GM08714 (cell line): Measurements from ENCODE around the gene AIFM3.

ENCODE experiments used
- H3K4me3 ChIP-seq: fragments of 200-500 bp; sonication (Bioruptor generic); 2 replicates; pipeline ENCODE4 v1.5.1; 2014; ENCODE audit warnings: mild to moderate bottlenecking, low read length, inconsistent platforms
- ZNF274 ChIP-seq: IDR thresholded peaks from 2 replicates; pipeline ENCODE4 v1.6.1; 2012; ENCODE audit warnings: mild to moderate bottlenecking, low read depth, low read length

The AIFM3 gene

DNA sequence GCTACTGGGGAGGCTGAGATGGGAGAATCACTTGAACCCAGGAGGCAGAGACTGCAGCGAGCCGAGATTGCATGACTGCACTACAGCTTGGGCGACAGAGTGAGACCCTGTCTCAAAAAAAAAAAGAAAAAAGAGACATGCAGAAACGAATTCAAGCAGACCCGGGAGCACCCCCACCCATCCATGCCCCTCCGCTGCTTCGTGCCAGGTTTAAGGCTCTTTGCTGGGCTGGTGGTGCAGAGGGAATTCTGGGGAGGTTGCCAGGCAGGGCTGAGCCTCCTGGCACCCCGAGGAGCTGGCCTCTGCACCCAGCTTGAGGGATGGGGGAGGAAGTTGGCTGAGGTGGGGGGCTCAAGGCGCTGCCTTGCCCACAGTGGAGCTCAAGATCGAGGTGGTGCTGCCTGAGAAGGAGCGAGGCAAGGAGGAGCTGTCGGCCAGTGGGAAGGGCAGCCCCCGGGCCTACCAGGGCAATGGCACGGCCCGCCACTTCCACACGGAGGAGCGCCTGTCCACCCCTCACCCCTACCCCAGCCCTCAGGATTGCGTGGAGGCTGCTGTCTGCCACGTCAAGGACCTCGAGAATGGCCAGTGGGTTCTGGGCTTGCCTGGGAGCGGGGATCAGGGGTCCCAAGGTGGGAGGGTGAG lies 6.0 kb downstream of the AIFM3 start:
- no peak for TF ChIP-seq ZNF274
- no peak overlapping the region for H3K4me3 ChIP-seq

- H3K4me3 ChIP-seq = no peak overlapping the region
- no peak for TF ChIP-seq ZNF274
Measured at GRCh38 chr22:20973634-20974286, 6.7 kb downstream of the AIFM3 start.

DNA sequence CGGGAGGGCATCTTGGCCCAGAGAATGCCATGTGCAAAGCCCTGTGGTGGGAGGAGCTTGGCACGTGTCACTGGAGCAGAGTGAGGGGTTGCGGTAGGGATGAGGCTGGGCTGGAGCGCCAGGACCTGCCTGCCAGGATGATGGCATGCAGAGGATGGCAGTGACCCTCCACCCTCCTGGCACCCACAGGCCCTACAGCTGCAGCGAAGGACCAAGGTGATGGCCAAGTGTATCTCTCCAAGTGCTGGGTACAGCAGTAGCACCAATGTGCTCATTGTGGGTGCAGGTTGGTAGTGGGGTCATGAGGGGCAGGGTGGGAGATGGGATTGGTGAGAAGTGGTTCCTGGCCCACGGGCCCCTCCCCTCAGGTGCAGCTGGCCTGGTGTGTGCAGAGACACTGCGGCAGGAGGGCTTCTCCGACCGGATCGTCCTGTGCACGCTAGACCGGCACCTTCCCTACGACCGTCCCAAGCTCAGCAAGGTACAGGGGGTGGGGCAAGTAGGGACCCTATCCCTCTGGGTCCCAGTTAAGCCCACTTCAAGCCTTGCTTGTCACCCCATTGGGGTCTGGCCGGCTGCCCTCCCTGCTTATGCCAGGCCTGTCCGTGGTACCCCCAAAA lies 7.4 kb downstream of the AIFM3 start:
- TF ChIP-seq ZNF274 = no peak

DNA sequence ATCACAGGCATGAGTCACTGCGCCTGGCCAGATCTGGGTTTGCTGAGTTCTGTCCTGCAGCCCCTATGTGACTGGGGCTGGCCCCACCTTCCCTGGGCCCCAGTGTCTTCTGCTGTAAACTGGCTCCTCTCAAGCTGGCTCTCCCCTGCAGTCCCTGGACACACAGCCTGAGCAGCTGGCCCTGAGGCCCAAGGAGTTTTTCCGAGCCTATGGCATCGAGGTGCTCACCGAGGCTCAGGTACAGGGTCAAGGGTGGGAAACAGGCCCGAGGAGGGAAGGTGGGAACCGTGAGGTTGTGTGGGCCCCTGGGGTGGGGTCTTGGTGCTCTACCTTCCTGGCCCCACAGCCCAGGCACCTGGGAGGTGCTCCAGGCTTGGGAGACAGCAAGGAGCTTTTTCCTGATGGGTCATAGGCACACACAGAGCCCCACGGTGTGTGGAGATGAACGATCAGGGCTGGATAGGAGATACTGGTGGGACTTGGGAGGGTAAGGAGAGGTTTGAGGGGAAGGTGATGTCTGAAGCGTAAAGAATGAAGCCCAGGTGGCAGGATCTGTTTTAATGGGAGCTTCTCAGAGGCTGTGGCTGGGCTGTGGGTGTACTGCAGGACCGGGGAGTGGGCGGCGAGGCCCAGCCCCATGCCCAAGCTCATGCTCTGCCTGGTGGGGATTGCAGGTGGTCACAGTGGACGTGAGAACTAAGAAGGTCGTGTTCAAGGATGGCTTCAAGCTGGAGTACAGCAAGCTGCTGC lies 8.7 kb downstream of the AIFM3 start:
- no peak overlapping the region for H3K4me3 ChIP-seq
- TF ChIP-seq ZNF274 = no peak

More for the DNA sequence above, 7.4 kb downstream of the AIFM3 start:
- no peak overlapping the region for H3K4me3 ChIP-seq

DNA sequence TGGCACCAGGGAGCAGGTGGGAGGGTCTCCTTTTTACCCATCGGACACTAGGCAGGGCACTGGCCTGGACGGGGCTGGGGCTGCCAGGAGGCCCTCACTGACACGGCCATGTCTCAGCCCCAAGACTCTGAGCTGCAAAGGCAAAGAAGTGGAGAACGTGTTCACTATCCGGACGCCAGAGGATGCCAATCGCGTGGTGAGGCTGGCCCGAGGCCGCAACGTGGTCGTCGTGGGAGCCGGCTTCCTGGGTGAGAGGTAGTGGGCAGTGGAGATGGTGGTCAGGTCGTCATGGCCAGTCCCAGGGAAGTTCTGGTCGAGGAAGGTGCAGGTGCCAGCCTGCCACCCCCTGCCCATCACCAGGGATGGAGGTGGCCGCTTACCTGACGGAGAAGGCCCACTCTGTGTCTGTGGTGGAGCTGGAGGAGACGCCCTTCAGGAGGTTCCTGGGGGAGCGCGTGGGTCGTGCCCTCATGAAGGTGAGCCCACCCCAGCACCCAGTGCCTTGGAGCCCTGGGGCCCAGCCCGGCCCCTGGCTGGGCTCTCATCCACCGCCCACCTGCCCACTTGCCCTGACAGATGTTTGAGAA lies 9.3 kb downstream of the AIFM3 start:
- no peak overlapping the region for H3K4me3 ChIP-seq
- TF ChIP-seq ZNF274 = no peak

DNA sequence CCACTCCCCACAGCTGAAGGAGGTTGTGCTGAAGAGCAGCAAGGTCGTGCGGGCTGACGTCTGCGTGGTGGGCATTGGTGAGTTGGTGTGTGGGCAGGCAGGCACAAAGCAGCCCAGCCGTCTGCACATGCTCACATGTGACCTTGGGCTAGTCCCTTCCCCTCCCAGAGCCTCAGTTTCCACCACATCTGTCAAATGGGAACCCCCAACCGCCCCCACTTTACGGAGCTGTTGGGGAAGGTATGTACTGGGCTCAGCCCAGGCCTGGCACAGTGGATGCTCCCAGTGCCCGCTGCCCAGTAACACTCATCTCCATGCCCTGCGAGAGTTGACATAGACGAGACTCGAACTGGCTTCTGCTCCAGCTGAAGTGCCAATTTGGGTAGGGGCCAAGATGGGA lies 10.0 kb downstream of the AIFM3 start:
- TF ChIP-seq ZNF274 = no peak

GRCh38 chr22:20977516-20978170 lies 10.6 kb downstream of the AIFM3 start:
- H3K4me3 ChIP-seq = no peak overlapping the region
- TF ChIP-seq ZNF274 = no peak

More for the DNA sequence above, 10.0 kb downstream of the AIFM3 start:
- H3K4me3 ChIP-seq = no peak overlapping the region

DNA sequence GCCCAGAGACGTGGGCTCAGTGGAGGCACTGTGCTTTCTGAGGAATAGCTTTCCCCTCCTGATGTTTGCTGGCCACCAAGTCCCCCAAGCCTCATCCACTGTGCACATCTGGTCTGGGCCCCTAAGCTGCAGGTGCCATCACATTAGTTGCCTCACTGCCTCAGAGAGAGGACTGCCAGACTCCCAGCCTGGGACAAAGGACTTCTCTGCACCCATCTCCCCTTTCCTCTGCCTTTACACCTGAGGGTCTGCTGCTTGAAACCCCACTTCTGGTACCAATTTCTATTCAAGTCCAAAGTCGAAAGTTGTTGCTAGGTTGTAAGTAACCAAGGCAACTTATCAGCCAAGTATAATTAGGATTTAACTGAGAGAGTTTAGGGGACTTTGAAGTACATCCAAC lies 11.4 kb downstream of the AIFM3 start:
- H3K4me3 ChIP-seq = no peak overlapping the region
- TF ChIP-seq ZNF274 = no peak

GRCh38 chr22:20979243-20979809 lies 12.3 kb downstream of the AIFM3 start:
- TF ChIP-seq ZNF274 = no peak
- H3K4me3 ChIP-seq = no peak overlapping the region

DNA sequence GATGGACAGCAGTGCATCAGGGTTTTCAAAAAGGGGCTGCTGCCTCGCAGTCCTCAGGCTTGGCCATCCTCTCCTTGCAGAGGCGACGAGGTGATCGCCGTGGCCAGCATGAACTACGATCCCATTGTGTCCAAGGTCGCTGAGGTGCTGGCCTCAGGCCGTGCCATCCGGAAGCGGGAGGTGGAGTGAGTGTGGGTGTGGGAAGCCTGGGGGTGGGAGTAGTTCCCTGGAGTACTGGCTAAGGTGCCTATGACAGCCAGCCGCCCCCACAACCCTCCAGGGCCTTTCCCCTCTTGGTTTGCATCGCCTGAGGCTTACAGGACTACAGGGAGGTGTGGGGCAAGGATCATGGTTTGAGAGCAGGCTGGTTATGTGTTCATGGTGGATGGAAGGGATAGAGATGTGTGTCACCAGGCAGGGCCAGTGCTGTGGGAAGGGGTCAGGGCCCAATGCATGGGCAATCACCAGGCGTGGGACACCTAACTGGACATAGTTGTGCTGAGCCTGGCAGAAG lies 12.9 kb downstream of the AIFM3 start:
- no peak overlapping the region for H3K4me3 ChIP-seq
- TF ChIP-seq ZNF274 = no peak

- TF ChIP-seq ZNF274 = no peak
Measured at GRCh38 chr22:20980523-20980922, 13.5 kb downstream of the AIFM3 start.

GRCh38 chr22:20980938-20981722 lies 14.1 kb downstream of the AIFM3 start:
- no peak for TF ChIP-seq ZNF274
- H3K4me3 ChIP-seq = peak overlapping the region; percentile 77

More at GRCh38 chr22:20980523-20980922, 13.5 kb downstream of the AIFM3 start:
- no peak overlapping the region for H3K4me3 ChIP-seq
